Head of caudate nucleus (tissue), 42 donors: ENCODE measurements around the gene RBM45.
A peak's percentile ranks its signal among the peaks of the same experiment; 100 is the strongest.

Experiments used
- DNase-seq, 42 donors: peaks; one replicate each; pipeline versions ENCODE4 v3.0.0 to v3.0.0-alpha.2; 2020 to 2021; ENCODE audit warnings: mixed read lengths in 7 of 42
- intact Hi-C: fragments of 100-400 bp; cut with DNase I; formaldehyde crosslinking; loops from one replicate; pipeline ENCODE4 v1.15.0; 2022

Gene RBM45

GRCh38 chr2:178101321-178102079 is 10.7 kb upstream of the RBM45 start:
- no peak for DNase-seq
- intact Hi-C loops, result no loop called here

- intact Hi-C loops, result no loop called here
- DNase-seq, result no peak
Measured at GRCh38 chr2:178105566-178105965, 6.7 kb upstream of the RBM45 start.

GRCh38 chr2:178106053-178106452 is 6.2 kb upstream of the RBM45 start:
- no peak for DNase-seq
- intact Hi-C loops, result no loop called here

GRCh38 chr2:178108176-178108575 is 4.1 kb upstream of the RBM45 start:
- intact Hi-C loops, result no loop called here
- DNase-seq, result no peak

GRCh38 chr2:178109813-178110212 is 2.4 kb upstream of the RBM45 start:
- peak in 1 of 42 donors; percentile 28 for DNase-seq
- intact Hi-C loops, result loop anchor here (5.0 kb wide), 1 partner anchor 302 kb away; no protein-coding TSS in a partner anchor

- DNase-seq, result no peak
- intact Hi-C loops, result loop anchor here (5.0 kb wide), 1 partner anchor 302 kb away; no protein-coding TSS in a partner anchor
Measured at GRCh38 chr2:178110681-178111080, 1.6 kb upstream of the RBM45 start.

- no peak for DNase-seq
- intact Hi-C loops, result loop anchor here (5.0 kb wide), 1 partner anchor 301 kb away; no protein-coding TSS in a partner anchor
Measured at GRCh38 chr2:178111743-178112142, 494 bp upstream of the RBM45 start.

GRCh38 chr2:178114462-178114861 is 2.2 kb downstream of the RBM45 start:
- intact Hi-C loops, result loop anchor here (5.0 kb wide), 1 partner anchor 298 kb away; no protein-coding TSS in a partner anchor
- DNase-seq, result no peak

GRCh38 chr2:178115271-178115670 is 3.0 kb downstream of the RBM45 start:
- intact Hi-C loops, result no loop called here
- no peak for DNase-seq

GRCh38 chr2:178117725-178118124 is 5.5 kb downstream of the RBM45 start:
- intact Hi-C loops, result no loop called here
- DNase-seq, result no peak

GRCh38 chr2:178119179-178119922 is 7.1 kb downstream of the RBM45 start:
- no peak for DNase-seq
- intact Hi-C loops, result no loop called here

GRCh38 chr2:178123163-178123562 is 10.9 kb downstream of the RBM45 start:
- DNase-seq, result no peak
- intact Hi-C loops, result no loop called here

- intact Hi-C loops, result no loop called here
- no peak for DNase-seq
Measured at GRCh38 chr2:178125125-178125524, 12.9 kb downstream of the RBM45 start.

- intact Hi-C loops, result no loop called here
Measured at GRCh38 chr2:178125862-178126261, 13.6 kb downstream of the RBM45 start.

GRCh38 chr2:178128836-178129630 is 16.8 kb downstream of the RBM45 start:
- intact Hi-C loops, result no loop called here

More at GRCh38 chr2:178125862-178126261, 13.6 kb downstream of the RBM45 start:
- no peak for DNase-seq

GRCh38 chr2:178136321-178137025 is 24.2 kb downstream of the RBM45 start:
- intact Hi-C loops, result loop anchor here (10.0 kb wide), 2 partner anchors 48 to 148 kb away; no protein-coding TSS in a partner anchor
- DNase-seq, result no peak

More at GRCh38 chr2:178128836-178129630, 16.8 kb downstream of the RBM45 start:
- DNase-seq, result no peak

- intact Hi-C loops, result no loop called here
- DNase-seq, result no peak
Measured at GRCh38 chr2:178142274-178143065, 30.2 kb downstream of the RBM45 start.

- DNase-seq, result no peak
- intact Hi-C loops, result no loop called here
Measured at GRCh38 chr2:178143481-178143880, 31.2 kb downstream of the RBM45 start.
